Small intestine (tissue), 7 donors: Measurements from ENCODE around the gene TMEM44. TPM values are rescaled to one million over a fixed set of nuclear protein-coding genes. Genes with fewer than 3 reads are reported as not detected.
"Not testable (repeated sequence)": the region's sequence is repeated elsewhere in the genome, so short reads cannot be mapped to it uniquely, and the experiment has no call there.

Experiments
- DNase-seq, 2 donors: peaks; one replicate each; pipeline versions ENCODE4 v3.0.0 to v3.0.0-alpha.2; 2013
- FAIRE-seq: peaks from 2 replicates; lab custom pipeline; 2012; peaks lifted over from hg19 to GRCh38; lab: Jason Lieb, UNC
- H3K27ac ChIP-seq, 3 donors: one replicate each; pipeline ENCODE4 v1.5.1; 2013; ENCODE audit warnings: low read length in 2 of 3, mild to moderate bottlenecking in 2 of 3, control low read depth in 1 of 3, inconsistent platforms in 1 of 3, low read depth in 1 of 3, moderate library complexity in 1 of 3
- H3K27me3 ChIP-seq, 3 donors: one replicate each; pipeline ENCODE4 v1.6.1; 2013; ENCODE audit warnings: low read length in 3 of 3, inconsistent platforms in 1 of 3; ENCODE audit not compliant: control insufficient read depth in 3 of 3, insufficient read depth in 3 of 3
- H3K36me3 ChIP-seq, 3 donors: one replicate each; pipeline ENCODE4 v1.6.1; 2013; ENCODE audit warnings: low read length in 3 of 3, inconsistent platforms in 1 of 3, low read depth in 1 of 3, mild to moderate bottlenecking in 1 of 3, moderate library complexity in 1 of 3; ENCODE audit not compliant: control insufficient read depth in 3 of 3, insufficient read depth in 2 of 3
- H3K4me1 ChIP-seq, 3 donors: one replicate each; pipeline ENCODE4 v1.6.1; 2013; ENCODE audit warnings: low read length in 2 of 3, inconsistent platforms in 1 of 3, low read depth in 1 of 3, mild to moderate bottlenecking in 1 of 3, moderate library complexity in 1 of 3; ENCODE audit not compliant: control insufficient read depth in 3 of 3, insufficient read depth in 2 of 3
- H3K4me3 ChIP-seq, 3 donors: one replicate each; pipeline ENCODE4 v1.5.1; 2013; ENCODE audit warnings: low read length in 3 of 3, control low read depth in 1 of 3, inconsistent platforms in 1 of 3, low read depth in 1 of 3, mild to moderate bottlenecking in 1 of 3, moderate library complexity in 1 of 3
- H3K9me3 ChIP-seq, 2 donors: one replicate each; pipeline ENCODE4 v1.6.1; 2013; ENCODE audit warnings: low read depth in 1 of 2, low read length in 1 of 2; ENCODE audit not compliant: control insufficient read depth in 2 of 2, insufficient read depth in 1 of 2
- WGBS, 3 donors: extraction: QIAGEN DNeasy Blood & Tissue Kit; methylation state at CpG; one replicate each; pipeline ENCODE4 v1.1.7; 2013; 5-methylcytosine and 5-hydroxymethylcytosine counted together
- polyA plus RNA-seq, 4 donors: library from polyadenylated mRNA; stranded (reverse) in 3 of 4; unstranded in 1 of 4; fragments of 200-250 nt in 3 of 4; fragments of 120-200 nt in 1 of 4; gene quantifications; one replicate each; pipeline versions ENCODE4 v1.2.1 to v1.2.3, GENCODE V29; 2013
- donor health status: healthy with polysubstance abuse.
- donor health status: control.
- donor health status: control.
- donor health status: Bipolar disorder and iron deficiency.
- donor health status: healthy.

Gene TMEM44
- polyA plus RNA-seq, 4 donors, result 2.7 to 17.7 (median 7.9) TPM

- H3K27me3 ChIP-seq, result no peaks in the 10 kb centered on the region
- 68 to 82% (median 73%) methylated on average over 3 of the region's 3 CpGs for WGBS, 3 donors
- H3K4me1 ChIP-seq, result no peaks in the 10 kb centered on the region
- H3K36me3 ChIP-seq, result no peaks in the 10 kb centered on the region
- H3K4me3 ChIP-seq, result no peak overlapping the region
- FAIRE-seq (no peak), DNase-seq (no peak)
- H3K27ac ChIP-seq, result no peak overlapping the region
- H3K9me3 ChIP-seq, result no peaks in the 10 kb centered on the region
Observed at GRCh38 chr3:194547042-194547441, 86.2 kb downstream of the TMEM44 start.

- H3K27ac ChIP-seq, H3K4me1 ChIP-seq, FAIRE-seq, H3K27me3 ChIP-seq, DNase-seq, H3K4me3 ChIP-seq, H3K36me3 ChIP-seq, H3K9me3 ChIP-seq: not testable (repeated sequence)
- 92 to 97% (median 92%) methylated on average over 7 of the region's 7 CpGs for WGBS, 3 donors
Observed at GRCh38 chr3:194545538-194545937, 87.7 kb downstream of the TMEM44 start.

- H3K4me1 ChIP-seq, result no peaks in the 10 kb centered on the region
Observed at GRCh38 chr3:194543550-194543949, 89.7 kb downstream of the TMEM44 start.

DNA sequence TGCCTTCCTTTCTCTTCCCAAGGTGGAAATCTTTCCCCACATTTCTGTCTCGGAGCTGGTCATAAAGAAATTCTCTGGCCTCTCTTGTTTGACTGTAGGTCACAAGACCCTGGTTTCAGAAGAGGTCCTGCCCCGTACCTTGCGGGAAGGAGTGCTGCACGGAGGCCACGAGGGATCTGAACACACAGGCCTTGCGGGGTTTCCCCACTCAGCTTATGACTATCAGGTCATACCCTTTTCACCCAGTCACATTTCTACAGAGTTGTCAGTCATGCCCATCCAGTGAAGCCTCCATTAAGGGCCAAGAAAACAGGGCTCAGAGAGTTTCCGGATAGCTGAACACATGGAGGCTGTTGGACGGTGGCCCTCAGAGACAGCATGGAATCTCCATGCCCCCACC lies 91.7 kb downstream of the TMEM44 start:
- no peaks in the 10 kb centered on the region for H3K9me3 ChIP-seq
- no peaks in the 10 kb centered on the region for H3K36me3 ChIP-seq
- H3K27me3 ChIP-seq, result no peaks in the 10 kb centered on the region
- no peak for FAIRE-seq
- 86 to 94% (median 94%) methylated on average over 8 of the region's 8 CpGs for WGBS, 3 donors
- H3K4me1 ChIP-seq, result peaks cover 0 to 16% (median 0%) of the 10 kb centered on the region in 3 donors
- no peak overlapping the region for H3K27ac ChIP-seq
- no peak overlapping the region for H3K4me3 ChIP-seq
- DNase-seq, result no peak

More at GRCh38 chr3:194543550-194543949, 89.7 kb downstream of the TMEM44 start:
- no peak for DNase-seq
- H3K4me3 ChIP-seq, result no peak overlapping the region
- H3K9me3 ChIP-seq, result no peaks in the 10 kb centered on the region
- H3K36me3 ChIP-seq, result no peaks in the 10 kb centered on the region
- H3K27ac ChIP-seq, result no peak overlapping the region
- no peaks in the 10 kb centered on the region for H3K27me3 ChIP-seq
- no peak for FAIRE-seq
- WGBS, 3 donors, result 83 to 85% (median 84%) methylated on average over 8 of the region's 8 CpGs

GRCh38 chr3:194540274-194540905 lies 92.8 kb downstream of the TMEM44 start:
- no peak overlapping the region for H3K27ac ChIP-seq
- WGBS, 3 donors, result 68 to 85% (median 83%) methylated on average over 8 of the region's 8 CpGs
- H3K9me3 ChIP-seq, result no peaks in the 10 kb centered on the region
- H3K36me3 ChIP-seq, result no peaks in the 10 kb centered on the region
- H3K27me3 ChIP-seq, result no peaks in the 10 kb centered on the region
- FAIRE-seq (no peak), DNase-seq (no peak)
- H3K4me3 ChIP-seq, result no peak overlapping the region
- H3K4me1 ChIP-seq, result peaks cover 0 to 23% (median 0%) of the 10 kb centered on the region in 3 donors

GRCh38 chr3:194539498-194539897 lies 93.7 kb downstream of the TMEM44 start:
- WGBS, 3 donors, result 88 to 96% (median 95%) methylated on average over 3 of the region's 3 CpGs
- no peak overlapping the region for H3K4me3 ChIP-seq
- DNase-seq, result no peak
- H3K27me3 ChIP-seq, result no peaks in the 10 kb centered on the region
- H3K36me3 ChIP-seq, result no peaks in the 10 kb centered on the region
- peaks cover 0 to 23% (median 0%) of the 10 kb centered on the region in 3 donors for H3K4me1 ChIP-seq
- no peak overlapping the region for H3K27ac ChIP-seq
- FAIRE-seq, result no peak
- H3K9me3 ChIP-seq, result no peaks in the 10 kb centered on the region

DNA sequence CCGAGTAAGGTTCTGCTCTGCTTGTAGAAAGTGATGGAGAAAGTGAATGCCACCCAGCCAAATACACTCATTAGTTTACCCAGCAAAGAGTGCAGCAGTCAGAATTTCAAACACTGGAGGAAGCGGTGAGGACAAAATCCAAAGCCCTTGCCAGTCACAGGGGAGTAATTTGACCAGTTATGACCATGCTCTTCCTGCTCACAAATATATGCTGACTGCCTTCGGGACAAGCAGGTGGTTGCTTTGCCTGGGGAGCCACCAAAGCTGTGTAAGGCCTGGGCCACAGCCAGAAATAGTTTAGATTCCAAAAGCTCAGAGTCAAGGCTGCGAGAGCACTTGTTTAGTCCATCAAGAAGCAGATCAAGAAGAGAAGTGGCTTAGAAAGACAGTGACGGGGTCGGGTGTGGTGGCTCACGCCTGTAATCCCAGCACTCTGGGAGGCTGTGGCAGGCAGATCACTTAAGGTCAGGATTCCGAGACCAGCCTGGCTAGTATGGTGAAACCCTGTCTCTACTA lies 95.4 kb downstream of the TMEM44 start:
- Histone ChIP-seq H3K27ac (peak overlapping the region in 2 of 3 donors; percentile 14 to 65), H3K4me1 (peaks cover 0 to 23% (median 0%) of the 10 kb centered on the region in 3 donors), H3K27me3 (no peaks in the 10 kb centered on the region), H3K36me3 (no peaks in the 10 kb centered on the region), H3K9me3 (no peaks in the 10 kb centered on the region), H3K4me3 (no peak overlapping the region)
- FAIRE-seq (no peak), DNase-seq (peak in 1 of 2 donors; percentile 29)
- 26 to 51% (median 37%) methylated on average over 8 of the region's 8 CpGs for WGBS, 3 donors
